A549 treated with DMSO at 1 μM for 4 hours (cell line): ENCODE results near the gene UMPS. TPM values are rescaled to one million over a fixed set of nuclear protein-coding genes. Genes with fewer than 3 reads are reported as not detected.

Experiments
- total RNA-seq: library from RNA; stranded (reverse); fragments of 200-300 nt; extraction: Qiagen RNA extraction; gene quantifications from 5 replicates; pipeline ENCODE4 v1.2.3, GENCODE V29; 2022; ENCODE audit warnings: low read depth

Gene UMPS
- 50.0 to 53.1 TPM (median 52.6 TPM) in 5 replicates for total RNA-seq

GRCh38 chr3:124730129-124730940 lies at the start of gene UMPS:
Gene UMPS (plus strand): TSS chr3:124730452. CDS start chr3:124730472, 20 bp downstream.

Other genes with a start within 250 kb of the UMPS start
- gene ITGB5, start 156.9 kb downstream of the UMPS start, total RNA-seq = 382 to 429 TPM (median 404 TPM) in 5 replicates
- 6.8 to 8.4 TPM (median 7.8 TPM) in 5 replicates for gene MUC13, start 204.3 kb downstream of the UMPS start, total RNA-seq